ENCODE measurements around the gene EIF2S1. TPM values are rescaled to one million over a fixed set of nuclear protein-coding genes. Genes with fewer than 3 reads are reported as not detected.
"Not testable (repeated sequence)": the region's sequence is repeated elsewhere in the genome, so short reads cannot be mapped to it uniquely, and the experiment has no call there.

The EIF2S1 gene
- total RNA-seq, 6 experiments from 2014 or later: 163 to 218 (median 178) TPM

GRCh38 chr14:67405771-67406170, 45.6 kb downstream of the EIF2S1 start:
- Mint-ChIP-seq H3K36me3 (ENCODE audit: low read depth) (peaks cover 7% of the 10 kb centered on the region), H3K9me3 (no peaks in the 10 kb centered on the region), H3K27me3 (ENCODE audit: insufficient read depth) (0 out of 2 replicates have a peak, but pooled peaks cover 2% of the 10 kb centered on the region), H3K27ac (no peak overlapping the region), H3K4me1 (ENCODE audit: low read depth) (peaks cover 15% of the 10 kb centered on the region), H3K4me3 (no peak overlapping the region)
- no peak for DNase-seq
- no peak for TF ChIP-seq CTCF (IDR thresholded peaks at IDR 0.05)

- not testable (repeated sequence) for H3K27me3 Mint-ChIP-seq (ENCODE audit: insufficient read depth); H3K36me3 Mint-ChIP-seq (ENCODE audit: low read depth); DNase-seq; H3K27ac Mint-ChIP-seq; H3K9me3 Mint-ChIP-seq; H3K4me3 Mint-ChIP-seq
- peaks cover 32% of the 10 kb centered on the region for H3K4me1 Mint-ChIP-seq (ENCODE audit: low read depth)
Observed at GRCh38 chr14:67408122-67408801, 48.1 kb downstream of the EIF2S1 start.

- Mint-ChIP-seq H3K9me3 (no peaks in the 10 kb centered on the region), H3K36me3 (ENCODE audit: low read depth) (no peaks in the 10 kb centered on the region), H3K4me3 (no peak overlapping the region; the same call in 1 of the 2 replicates), H3K27me3 (ENCODE audit: insufficient read depth) (peaks cover 4% of the 10 kb centered on the region; the same call in 1 of the 2 replicates), H3K4me1 (ENCODE audit: low read depth) (peaks cover 44% of the 10 kb centered on the region), H3K27ac (no peak overlapping the region; the same call in 1 of the 2 replicates)
- no peak for TF ChIP-seq CTCF (IDR thresholded peaks at IDR 0.05)
- DNase-seq: no peak
Observed at GRCh38 chr14:67409461-67409860, 49.3 kb downstream of the EIF2S1 start.

GRCh38 chr14:67410313-67410712, 50.2 kb downstream of the EIF2S1 start:
- H3K27me3 Mint-ChIP-seq (ENCODE audit: insufficient read depth): peaks cover 4% of the 10 kb centered on the region; the same call in 1 of the 2 replicates
- H3K36me3 Mint-ChIP-seq (ENCODE audit: low read depth): no peaks in the 10 kb centered on the region
- DNase-seq: no peak
- no peaks in the 10 kb centered on the region for H3K9me3 Mint-ChIP-seq
- no peak for TF ChIP-seq CTCF (IDR thresholded peaks at IDR 0.05)
- peak overlapping the region; percentile 28; the same call in 1 of the 2 replicates for H3K4me3 Mint-ChIP-seq
- H3K27ac Mint-ChIP-seq: peak overlapping the region; percentile 38; the same call in 1 of the 2 replicates
- H3K4me1 Mint-ChIP-seq (ENCODE audit: low read depth): peaks cover 50% of the 10 kb centered on the region

- no peak for TF ChIP-seq CTCF (IDR thresholded peaks at IDR 0.05)
- no peaks in the 10 kb centered on the region for H3K36me3 Mint-ChIP-seq (ENCODE audit: low read depth)
- peaks cover 50% of the 10 kb centered on the region for H3K4me1 Mint-ChIP-seq (ENCODE audit: low read depth)
- peak overlapping the region; percentile 83 for H3K4me3 Mint-ChIP-seq
- H3K27ac Mint-ChIP-seq: peak overlapping the region; percentile 49; the same call in 1 of the 2 replicates
- peaks cover 4% of the 10 kb centered on the region; the same call in 1 of the 2 replicates for H3K27me3 Mint-ChIP-seq (ENCODE audit: insufficient read depth)
- H3K9me3 Mint-ChIP-seq: no peaks in the 10 kb centered on the region
- DNase-seq: no peak
Observed at GRCh38 chr14:67411370-67411769, 51.2 kb downstream of the EIF2S1 start.

- no peaks in the 10 kb centered on the region for H3K9me3 Mint-ChIP-seq
- H3K27me3 Mint-ChIP-seq (ENCODE audit: insufficient read depth): peaks cover 4% of the 10 kb centered on the region; the same call in 1 of the 2 replicates
- no peaks in the 10 kb centered on the region for H3K36me3 Mint-ChIP-seq (ENCODE audit: low read depth)
- H3K4me1 Mint-ChIP-seq (ENCODE audit: low read depth): peaks cover 50% of the 10 kb centered on the region
- peak within 1 kb of the TSS; percentile 83 for H3K4me3 Mint-ChIP-seq
- no peak for TF ChIP-seq CTCF (IDR thresholded peaks at IDR 0.05)
- DNase-seq: no peak
- peak within 1 kb of the TSS; percentile 67 for H3K27ac Mint-ChIP-seq
Observed at GRCh38 chr14:67411820-67412421, 51.8 kb downstream of the EIF2S1 start, which contains the start of gene PLEK2. TSS of gene PLEK2 (minus strand) at chr14:67412165. CDS start at chr14:67412059, 106 bp downstream.

Measured in HFFc6 (cell line).